Measurements from ENCODE around the gene KCND3. TPM values are rescaled to one million over a fixed set of nuclear protein-coding genes. Genes with fewer than 3 reads are reported as not detected.
"Not testable (repeated sequence)": the region's sequence is repeated elsewhere in the genome, so short reads cannot be mapped to it uniquely, and the experiment has no call there.

The KCND3 gene
- total RNA-seq, 2 experiments from 2014 or later, result not detected

- peaks cover 5% of the 10 kb centered on the region for H3K27me3 Mint-ChIP-seq
- H3K9me3 Mint-ChIP-seq, result no peaks in the 10 kb centered on the region
- H3K4me1 Mint-ChIP-seq, result no peaks in the 10 kb centered on the region
- ChIA-PET POLR2A (no interaction called here), CTCF (no interaction called here)
- H3K36me3 Mint-ChIP-seq (ENCODE audit: low read depth), result no peaks in the 10 kb centered on the region
- H3K27ac Mint-ChIP-seq, result no peak overlapping the region
- H3K4me3 Mint-ChIP-seq, result no peak overlapping the region
- DNase-seq, result no peak
Measured at GRCh38 chr1:111802110-111802509, 187.4 kb downstream of the KCND3 start.

- Mint-ChIP-seq H3K27me3 (peaks cover 5% of the 10 kb centered on the region), H3K27ac (no peak overlapping the region), H3K4me1 (no peaks in the 10 kb centered on the region), H3K4me3 (no peak overlapping the region), H3K9me3 (no peaks in the 10 kb centered on the region), H3K36me3 (ENCODE audit: low read depth) (no peaks in the 10 kb centered on the region)
- CTCF ChIA-PET, result no interaction called here
- POLR2A ChIA-PET, result no interaction called here
- DNase-seq, result no peak
Measured at GRCh38 chr1:111801071-111801850, 188.2 kb downstream of the KCND3 start.

GRCh38 chr1:111799722-111800121, 189.7 kb downstream of the KCND3 start:
- not testable (repeated sequence) for DNase-seq, H3K27me3 Mint-ChIP-seq, H3K27ac Mint-ChIP-seq

GRCh38 chr1:111798580-111798979, 190.9 kb downstream of the KCND3 start:
- POLR2A ChIA-PET, result no interaction called here
- CTCF ChIA-PET, result no interaction called here
- no peak overlapping the region for H3K27ac Mint-ChIP-seq

More at GRCh38 chr1:111799722-111800121, 189.7 kb downstream of the KCND3 start:
- H3K36me3 Mint-ChIP-seq (ENCODE audit: low read depth); POLR2A ChIA-PET; H3K9me3 Mint-ChIP-seq; CTCF ChIA-PET; H3K4me1 Mint-ChIP-seq; H3K4me3 Mint-ChIP-seq: not testable (repeated sequence)

GRCh38 chr1:111795401-111795800, 194.1 kb downstream of the KCND3 start:
- Mint-ChIP-seq H3K9me3 (no peaks in the 10 kb centered on the region), H3K27ac (no peak overlapping the region), H3K36me3 (ENCODE audit: low read depth) (no peaks in the 10 kb centered on the region), H3K4me3 (no peak overlapping the region), H3K27me3 (peaks cover 24% of the 10 kb centered on the region), H3K4me1 (no peaks in the 10 kb centered on the region)
- ChIA-PET CTCF (no interaction called here), POLR2A (no interaction called here)
- DNase-seq, result no peak

More at GRCh38 chr1:111798580-111798979, 190.9 kb downstream of the KCND3 start:
- no peaks in the 10 kb centered on the region for H3K36me3 Mint-ChIP-seq (ENCODE audit: low read depth)
- DNase-seq, result no peak
- no peaks in the 10 kb centered on the region for H3K4me1 Mint-ChIP-seq
- H3K9me3 Mint-ChIP-seq, result no peaks in the 10 kb centered on the region
- H3K27me3 Mint-ChIP-seq, result peaks cover 7% of the 10 kb centered on the region
- no peak overlapping the region for H3K4me3 Mint-ChIP-seq

- H3K27me3 Mint-ChIP-seq, result peaks cover 22% of the 10 kb centered on the region
- no peaks in the 10 kb centered on the region for H3K9me3 Mint-ChIP-seq
- H3K4me3 Mint-ChIP-seq, result no peak overlapping the region
- CTCF ChIA-PET, result no interaction called here
- no peaks in the 10 kb centered on the region for H3K4me1 Mint-ChIP-seq
- H3K27ac Mint-ChIP-seq, result no peak overlapping the region
- POLR2A ChIA-PET, result no interaction called here
- no peaks in the 10 kb centered on the region for H3K36me3 Mint-ChIP-seq (ENCODE audit: low read depth)
- no peak for DNase-seq
Measured at GRCh38 chr1:111793923-111794322, 195.5 kb downstream of the KCND3 start.

GRCh38 chr1:111792249-111792648, 197.2 kb downstream of the KCND3 start:
- CTCF ChIA-PET, result interaction anchor here (0.6 kb wide), 1 partner anchor 311 kb away, joined by 4 read pairs; no protein-coding TSS in a partner anchor
- Mint-ChIP-seq H3K36me3 (ENCODE audit: low read depth) (no peaks in the 10 kb centered on the region), H3K4me3 (no peak overlapping the region), H3K27me3 (peaks cover 23% of the 10 kb centered on the region), H3K4me1 (no peaks in the 10 kb centered on the region), H3K27ac (no peak overlapping the region), H3K9me3 (no peaks in the 10 kb centered on the region)
- POLR2A ChIA-PET, result no interaction called here
- DNase-seq, result no peak

- CTCF ChIA-PET, result no interaction called here
- POLR2A ChIA-PET, result no interaction called here
- H3K4me3 Mint-ChIP-seq, result no peak overlapping the region
- no peaks in the 10 kb centered on the region for H3K9me3 Mint-ChIP-seq
- H3K27me3 Mint-ChIP-seq, result peaks cover 25% of the 10 kb centered on the region
- no peaks in the 10 kb centered on the region for H3K4me1 Mint-ChIP-seq
- no peaks in the 10 kb centered on the region for H3K36me3 Mint-ChIP-seq (ENCODE audit: low read depth)
- no peak overlapping the region for H3K27ac Mint-ChIP-seq
- no peak for DNase-seq
Measured at GRCh38 chr1:111791776-111792175, 197.7 kb downstream of the KCND3 start.

- Mint-ChIP-seq H3K27me3 (peaks cover 31% of the 10 kb centered on the region), H3K27ac (no peak overlapping the region), H3K4me1 (no peaks in the 10 kb centered on the region), H3K9me3 (no peaks in the 10 kb centered on the region), H3K4me3 (no peak overlapping the region), H3K36me3 (ENCODE audit: low read depth) (no peaks in the 10 kb centered on the region)
- no peak for DNase-seq
- POLR2A ChIA-PET, result no interaction called here
- CTCF ChIA-PET, result no interaction called here
Measured at GRCh38 chr1:111789666-111790316, 199.7 kb downstream of the KCND3 start.

- Mint-ChIP-seq H3K4me3 (no peak overlapping the region), H3K27ac (no peak overlapping the region), H3K9me3 (no peaks in the 10 kb centered on the region), H3K27me3 (peaks cover 31% of the 10 kb centered on the region), H3K36me3 (ENCODE audit: low read depth) (no peaks in the 10 kb centered on the region), H3K4me1 (no peaks in the 10 kb centered on the region)
- no peak for DNase-seq
- ChIA-PET POLR2A (no interaction called here), CTCF (no interaction called here)
Measured at GRCh38 chr1:111789142-111789541, 200.3 kb downstream of the KCND3 start.

- no peak for DNase-seq
- POLR2A ChIA-PET, result no interaction called here
- H3K27ac Mint-ChIP-seq, result no peak overlapping the region
- H3K4me1 Mint-ChIP-seq, result no peaks in the 10 kb centered on the region
- H3K4me3 Mint-ChIP-seq, result no peak overlapping the region
- H3K9me3 Mint-ChIP-seq, result no peaks in the 10 kb centered on the region
- peaks cover 26% of the 10 kb centered on the region for H3K27me3 Mint-ChIP-seq
- CTCF ChIA-PET, result no interaction called here
- no peaks in the 10 kb centered on the region for H3K36me3 Mint-ChIP-seq (ENCODE audit: low read depth)
Measured at GRCh38 chr1:111786669-111787207, 202.7 kb downstream of the KCND3 start.

GRCh38 chr1:111784273-111784901, 205.1 kb downstream of the KCND3 start:
- no peak overlapping the region for H3K27ac Mint-ChIP-seq
- H3K36me3 Mint-ChIP-seq (ENCODE audit: low read depth), result no peaks in the 10 kb centered on the region
- no peaks in the 10 kb centered on the region for H3K4me1 Mint-ChIP-seq
- ChIA-PET POLR2A (no interaction called here), CTCF (no interaction called here)
- no peaks in the 10 kb centered on the region for H3K9me3 Mint-ChIP-seq
- DNase-seq, result no peak
- H3K4me3 Mint-ChIP-seq, result no peak overlapping the region
- peaks cover 14% of the 10 kb centered on the region for H3K27me3 Mint-ChIP-seq

- no peaks in the 10 kb centered on the region for H3K4me1 Mint-ChIP-seq
- ChIA-PET CTCF (no interaction called here), POLR2A (no interaction called here)
- no peaks in the 10 kb centered on the region for H3K36me3 Mint-ChIP-seq (ENCODE audit: low read depth)
- no peaks in the 10 kb centered on the region for H3K27me3 Mint-ChIP-seq
- DNase-seq, result no peak
- H3K27ac Mint-ChIP-seq, result no peak overlapping the region
- no peaks in the 10 kb centered on the region for H3K9me3 Mint-ChIP-seq
- no peak overlapping the region for H3K4me3 Mint-ChIP-seq
Measured at GRCh38 chr1:111779546-111779945, 209.9 kb downstream of the KCND3 start.

Measured in activated CD4-positive, alpha-beta memory T cell treated with anti-CD3 and anti-CD28 coated beads, Interleukin-2, amount 10 ng/mL, durations not matched to agents 7 days and 5 days (primary cell).